Frontal cortex (tissue), 4 donors: ENCODE measurements around the gene PI4KA. TPM values are rescaled to one million over a fixed set of nuclear protein-coding genes. Genes with fewer than 3 reads are reported as not detected.
"Not testable (repeated sequence)": the region's sequence is repeated elsewhere in the genome, so short reads cannot be mapped to it uniquely, and the experiment has no call there.

Source experiments
- DNase-seq, 2 donors: peaks; one replicate each; pipeline ENCODE4 v3.0.0; 2012; ENCODE audit warnings: low spot score in 2 of 2
- FAIRE-seq: peaks from 2 replicates; lab custom pipeline; 2012; peaks lifted over from hg19 to GRCh38; lab: Jason Lieb, UNC
- total RNA-seq: library from RNA; depleted of rRNA; stranded (reverse); fragments of >200 nt; gene quantifications from one replicate; pipeline ENCODE4 v1.2.3, GENCODE V29; 2014
- donor health status: control.
- donor health status: control.
- donor health status: control.

Gene PI4KA
- total RNA-seq, 1 donor from 2014 or later: 67.7 TPM

DNA sequence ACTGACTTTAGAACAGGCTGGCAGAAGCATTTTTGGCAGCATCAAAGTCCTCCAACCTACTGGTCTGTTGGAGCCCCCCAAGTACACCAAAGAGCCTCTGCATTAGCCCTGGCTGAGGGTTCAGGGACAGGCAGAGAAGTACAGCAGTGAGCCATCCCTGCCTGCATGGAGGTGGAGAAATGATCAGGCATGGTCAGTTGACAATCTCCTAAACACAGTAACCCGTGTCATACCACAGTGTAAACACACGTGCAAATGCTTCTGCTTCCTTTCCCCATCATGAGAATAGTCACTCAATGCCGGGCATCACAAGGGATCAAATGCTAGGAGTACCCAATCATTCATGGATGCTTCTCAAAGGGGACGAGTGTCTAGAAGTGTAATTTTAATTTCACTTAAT, 76.5 kb downstream of the PI4KA start:
- DNase-seq (no peak), FAIRE-seq (no peak)

DNA sequence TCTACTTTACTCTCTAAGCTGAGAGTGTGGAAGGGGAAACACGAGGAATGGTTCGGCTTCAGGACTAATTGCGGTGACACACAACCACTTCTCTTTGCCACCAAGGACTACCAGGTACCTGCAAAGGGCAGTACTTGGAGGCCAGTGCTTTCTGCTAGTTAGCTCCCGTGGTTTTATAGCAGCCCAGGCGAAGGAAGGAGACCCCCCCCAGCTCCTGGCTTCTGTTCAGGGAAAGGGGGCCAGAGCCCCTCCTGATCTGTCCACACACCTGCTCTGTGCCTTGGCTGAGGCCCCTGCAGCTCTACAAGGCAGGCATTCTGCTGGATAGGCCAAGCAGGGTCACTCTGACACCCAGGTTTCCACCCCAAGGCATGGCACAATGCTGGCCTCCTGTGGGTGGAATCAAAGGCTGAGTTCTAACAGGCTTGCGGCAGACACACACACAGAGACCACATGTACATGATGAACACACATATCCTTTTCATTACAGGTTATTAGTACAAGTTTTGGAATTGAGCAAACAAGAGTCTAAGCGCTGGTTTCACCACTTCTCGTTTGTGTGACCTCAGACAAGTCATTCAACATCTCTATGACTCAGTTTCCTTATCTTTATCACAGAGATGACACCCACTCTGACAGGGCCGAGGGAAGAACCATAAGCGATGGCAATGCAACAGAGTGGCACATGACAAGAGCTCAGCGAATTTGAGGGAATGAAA, 77.2 kb downstream of the PI4KA start:
- DNase-seq (no peak), FAIRE-seq (no peak)

DNA sequence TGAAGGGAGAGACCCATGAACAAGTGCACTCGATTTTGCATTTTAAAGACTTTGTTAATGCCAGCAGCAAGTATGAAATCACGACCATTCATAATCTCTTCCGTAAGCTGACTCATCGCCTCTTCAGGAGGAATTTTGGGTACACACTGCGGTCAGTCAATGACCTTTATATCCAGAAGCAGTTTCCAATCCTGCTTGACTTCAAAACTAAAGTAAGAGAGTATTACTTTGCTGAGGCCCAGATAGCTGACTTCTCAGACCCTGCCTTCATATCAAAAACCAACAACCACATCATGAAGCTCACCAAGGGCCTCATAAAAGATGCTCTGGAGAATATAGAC, 78.8 kb downstream of the PI4KA start:
- DNase-seq: no peak
- no peak for FAIRE-seq

DNA sequence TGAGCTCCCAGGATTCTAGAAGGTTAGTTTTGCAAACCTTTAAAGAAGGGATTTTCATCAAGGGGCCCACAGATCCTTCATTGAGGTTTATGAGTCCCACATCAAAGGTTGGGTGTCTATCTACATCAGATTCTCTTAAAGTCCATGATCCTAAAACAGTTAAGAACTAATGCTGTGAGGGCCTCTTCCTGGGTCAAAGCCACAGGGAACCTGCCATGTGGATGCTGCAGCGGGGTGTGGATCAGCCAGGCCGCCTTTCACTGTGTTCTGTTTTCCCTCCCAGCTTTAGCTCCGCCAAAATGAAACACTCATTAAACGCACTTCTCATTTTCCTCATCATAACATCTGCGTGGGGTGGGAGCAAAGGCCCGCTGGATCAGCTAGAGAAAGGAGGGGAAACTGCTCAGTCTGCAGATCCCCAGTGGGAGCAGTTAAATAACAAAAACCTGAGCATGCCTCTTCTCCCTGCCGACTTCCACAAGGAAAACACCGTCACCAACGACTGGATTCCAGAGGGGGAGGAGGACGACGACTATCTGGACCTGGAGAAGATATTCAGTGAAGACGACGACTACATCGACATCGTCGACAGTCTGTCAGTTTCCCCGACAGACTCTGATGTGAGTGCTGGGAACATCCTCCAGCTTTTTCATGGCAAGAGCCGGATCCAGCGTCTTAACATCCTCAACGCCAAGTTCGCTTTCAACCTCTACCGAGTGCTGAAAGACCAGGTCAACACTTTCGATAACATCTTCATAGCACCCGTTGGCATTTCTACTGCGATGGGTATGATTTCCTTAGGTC, 79.4 kb downstream of the PI4KA start:
- DNase-seq (no peak), FAIRE-seq (no peak)

DNA sequence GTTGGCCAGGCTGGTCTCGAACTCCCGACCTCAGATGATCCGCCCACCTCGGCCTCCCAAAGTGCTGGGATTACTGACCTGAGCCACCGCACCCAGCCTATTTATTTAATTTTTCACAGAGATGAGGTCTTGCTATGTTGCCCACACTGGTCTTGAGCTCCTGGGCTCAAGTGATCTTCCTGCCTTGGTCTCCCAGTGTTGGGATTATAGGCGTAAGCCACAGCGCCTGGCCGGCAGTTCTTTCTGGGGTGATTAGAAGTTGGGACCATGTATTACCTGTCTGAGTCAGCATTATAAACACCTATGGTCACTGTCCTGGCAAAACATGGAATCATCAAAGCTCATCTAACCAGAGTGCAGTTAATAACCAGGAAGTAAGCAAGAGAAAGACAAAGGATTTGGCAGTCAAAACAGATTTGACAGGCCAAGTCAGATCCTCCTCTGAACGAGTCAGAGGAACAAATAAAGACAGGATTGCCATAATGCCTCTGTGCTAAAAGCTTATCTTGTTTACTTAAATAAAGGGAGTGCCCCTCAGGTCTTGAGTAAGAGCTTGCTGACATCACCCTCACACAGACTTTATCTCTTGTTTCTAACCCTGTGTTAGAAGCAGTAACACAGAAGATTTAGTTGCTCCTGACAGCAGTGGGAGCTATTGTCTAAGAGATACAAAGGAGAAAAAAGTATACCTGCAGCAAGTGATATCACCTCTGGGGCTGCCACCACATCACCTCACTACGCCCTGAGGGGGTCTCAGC, 81.0 kb downstream of the PI4KA start:
- FAIRE-seq (no peak), DNase-seq (no peak)

DNA sequence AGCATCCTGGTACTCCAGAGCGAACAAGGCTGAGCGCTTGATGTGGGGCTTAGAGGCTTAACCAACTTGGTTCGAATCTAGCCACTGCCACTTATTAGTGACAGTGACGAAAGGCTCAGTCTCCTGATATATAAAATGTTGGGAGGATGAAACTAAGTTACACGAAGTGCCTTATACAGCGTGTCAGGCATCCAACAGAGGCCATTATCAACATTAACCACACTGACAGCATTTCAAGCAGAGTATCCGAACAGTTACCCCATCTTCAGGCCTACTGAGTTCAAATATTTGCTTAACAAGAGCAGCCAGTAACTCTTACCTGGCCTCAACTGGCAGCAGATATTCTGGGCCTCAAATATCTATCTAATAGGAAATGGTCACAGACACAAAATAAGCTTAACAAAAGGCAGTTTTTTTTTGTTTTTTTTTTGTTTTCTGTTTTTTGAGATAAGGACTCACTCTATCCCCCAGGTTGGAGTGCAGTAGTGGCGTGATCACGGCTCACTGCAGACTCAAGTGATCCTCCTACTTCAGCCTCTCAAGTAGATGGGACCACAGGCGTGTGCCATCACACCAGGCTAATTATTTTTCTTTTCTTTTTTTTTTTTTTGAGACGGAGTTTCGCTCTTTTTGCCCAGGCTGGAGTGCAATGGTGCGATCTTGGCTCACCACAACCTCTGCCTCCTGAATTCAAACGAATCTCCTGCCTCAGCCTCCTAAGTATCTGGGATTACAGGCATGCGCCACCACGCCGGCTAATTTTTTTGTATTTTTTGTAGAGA, 81.8 kb downstream of the PI4KA start:
- no peak for DNase-seq
- FAIRE-seq: no peak

DNA sequence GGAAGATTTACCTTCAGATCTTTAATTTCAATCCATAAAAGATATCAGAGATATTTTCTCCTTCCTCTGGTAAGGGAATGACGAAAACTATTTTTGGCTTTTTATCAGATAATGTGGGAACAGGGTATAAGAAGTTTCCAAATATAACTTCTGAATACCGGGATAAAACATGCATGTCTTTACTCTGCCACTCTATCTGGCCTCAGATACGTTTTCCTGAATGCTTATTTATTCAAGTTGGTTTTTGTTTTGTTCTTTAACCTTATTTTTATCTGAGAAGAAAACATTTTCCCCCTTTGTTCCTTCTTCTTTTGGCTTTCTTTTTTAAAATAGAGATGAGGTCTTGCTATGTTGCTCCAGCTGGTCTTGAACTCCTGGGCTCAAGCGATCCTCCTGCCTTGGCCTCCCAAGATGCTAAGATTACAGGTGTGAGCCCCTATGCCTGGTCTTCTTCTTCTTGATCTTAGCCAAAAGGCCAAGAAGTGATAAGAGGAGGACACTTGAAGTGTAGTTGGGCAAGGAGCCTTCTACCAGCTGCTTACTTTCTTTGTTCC, 83.2 kb downstream of the PI4KA start:
- DNase-seq (no peak), FAIRE-seq (no peak)

DNA sequence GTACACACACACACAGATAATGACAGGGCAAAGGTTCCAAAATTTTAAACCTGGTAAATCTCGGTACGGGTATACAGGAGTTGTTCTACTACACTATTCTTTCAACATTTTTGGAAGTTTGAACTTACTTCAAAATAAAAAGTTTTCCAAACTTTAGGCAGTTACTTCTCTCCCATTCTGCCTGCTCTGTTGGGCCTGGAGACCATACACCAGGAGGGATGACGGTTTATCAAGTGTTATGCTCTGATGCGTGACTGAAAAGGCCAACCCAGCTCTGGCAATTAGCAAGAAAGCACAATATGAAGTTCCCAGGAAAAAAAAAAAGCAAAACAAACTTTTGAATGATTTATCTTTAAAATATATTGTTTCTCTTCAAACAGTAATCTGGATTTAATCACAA, 83.7 kb downstream of the PI4KA start:
- DNase-seq (no peak), FAIRE-seq (no peak)

DNA sequence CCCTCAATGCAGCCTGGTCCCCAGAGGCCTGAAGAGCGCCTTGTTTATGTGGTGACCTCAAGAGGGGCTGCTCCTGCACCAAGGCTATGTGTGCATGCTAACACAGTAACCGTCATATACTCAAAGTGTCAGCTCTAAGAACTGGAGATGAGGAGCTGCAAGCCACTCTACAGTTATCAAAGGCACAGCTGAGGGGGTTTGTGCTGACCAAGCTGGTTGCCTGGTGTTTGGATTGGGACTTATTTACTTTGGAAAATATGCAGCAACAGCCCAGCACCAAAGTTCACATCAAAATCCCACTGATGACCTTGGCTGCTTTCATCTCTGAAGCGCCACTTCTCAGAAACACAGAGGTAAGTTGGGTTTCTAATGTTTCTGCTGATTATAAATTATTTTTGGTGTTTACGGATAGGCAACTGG, 84.8 kb downstream of the PI4KA start, which contains the start of gene SERPIND1:
Gene SERPIND1 (plus strand): TSS at position 321 of the 420 bp plus-strand sequence. CDS start 5,200 bp downstream, outside the sequence.
- DNase-seq (no peak), FAIRE-seq (no peak)

DNA sequence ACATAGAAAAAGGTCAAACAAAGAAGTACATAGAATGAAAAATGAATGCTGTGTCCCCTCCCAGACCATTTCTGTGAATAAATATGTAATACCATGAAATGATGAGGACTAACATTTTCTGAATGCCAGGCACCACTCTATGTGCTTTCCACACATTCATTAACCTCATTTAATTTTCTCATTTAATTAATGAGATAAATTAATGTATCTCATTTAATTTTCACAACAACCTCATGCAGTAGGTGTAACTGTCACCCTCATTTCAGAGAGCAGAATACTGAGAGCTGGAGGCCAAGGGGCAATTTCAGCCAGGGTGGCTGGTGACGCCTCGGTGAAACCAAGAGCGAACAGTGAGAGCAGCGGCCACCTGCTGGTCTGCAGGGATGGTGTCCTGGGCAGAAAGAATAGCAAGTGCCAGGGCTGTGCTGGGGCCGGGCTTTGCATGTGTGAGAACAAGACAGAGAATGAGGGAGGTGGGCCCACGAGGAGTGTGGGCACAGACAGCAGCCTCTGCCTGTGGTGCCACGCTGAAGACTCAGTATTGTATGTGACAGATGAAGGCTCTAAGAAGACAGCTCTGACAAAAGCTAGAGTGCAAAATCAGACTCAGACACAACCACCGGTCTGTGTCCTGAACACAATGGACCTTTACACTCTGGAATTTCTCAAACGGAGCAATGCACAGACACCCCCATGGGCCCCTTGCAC, 86.5 kb downstream of the PI4KA start:
- FAIRE-seq (no peak), DNase-seq (no peak)

DNA sequence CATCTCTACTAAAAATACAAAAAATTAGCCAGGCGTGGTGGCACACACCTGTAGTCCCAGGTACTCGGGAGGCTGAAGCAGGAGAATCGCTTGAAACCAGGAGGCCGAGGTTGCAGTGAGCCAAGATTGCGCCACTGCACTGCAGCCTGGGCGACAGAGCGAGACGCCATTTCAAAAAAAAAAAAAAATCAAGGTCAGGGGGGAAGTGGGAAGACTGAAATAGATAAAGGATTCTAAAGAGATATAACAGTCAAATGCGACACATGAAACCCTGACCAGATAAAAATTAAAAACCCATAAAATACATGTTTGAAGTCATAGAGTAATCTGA, 89.2 kb downstream of the PI4KA start:
- not testable (repeated sequence) for FAIRE-seq, DNase-seq

DNA sequence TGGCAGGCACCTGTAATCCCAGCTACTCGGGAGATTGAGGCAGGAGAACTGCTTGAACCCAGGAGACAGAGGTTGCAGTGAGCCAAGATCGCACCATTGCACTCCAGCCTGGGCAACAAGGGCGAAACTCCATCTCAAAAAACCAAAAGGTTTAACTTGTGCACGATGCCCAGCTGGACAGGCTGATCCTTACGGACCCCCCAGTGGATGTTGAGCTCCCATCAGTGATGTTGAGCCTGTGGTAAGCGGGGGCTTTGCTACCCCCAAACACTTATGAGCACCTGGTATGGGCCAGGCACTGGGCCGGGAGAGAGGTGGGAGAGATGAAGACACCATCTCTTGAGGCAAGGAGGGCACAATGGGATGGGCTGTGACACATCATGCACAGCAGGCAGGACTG, 92.1 kb downstream of the PI4KA start:
- FAIRE-seq: no peak
- DNase-seq: no peak

DNA sequence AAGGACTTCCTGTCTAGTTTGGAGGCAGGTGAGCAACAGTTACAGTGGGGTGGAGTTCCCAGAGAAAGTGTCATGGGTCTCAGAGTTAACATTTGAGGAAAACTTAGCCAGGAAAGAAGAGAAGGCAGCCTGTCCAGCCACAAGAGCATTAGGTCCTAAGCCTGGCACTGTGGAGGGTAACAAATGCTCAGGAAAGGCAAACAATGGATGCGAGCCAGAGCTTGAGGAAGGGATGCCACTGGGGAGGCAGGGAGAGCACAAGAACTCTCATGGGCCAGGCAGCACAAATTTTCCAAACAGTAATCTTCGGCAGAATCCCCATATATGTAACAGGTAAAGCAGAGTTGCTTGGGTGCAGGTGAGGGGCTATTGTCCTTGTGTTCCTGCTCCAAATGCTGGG, 92.7 kb downstream of the PI4KA start:
- FAIRE-seq (no peak), DNase-seq (no peak)

DNA sequence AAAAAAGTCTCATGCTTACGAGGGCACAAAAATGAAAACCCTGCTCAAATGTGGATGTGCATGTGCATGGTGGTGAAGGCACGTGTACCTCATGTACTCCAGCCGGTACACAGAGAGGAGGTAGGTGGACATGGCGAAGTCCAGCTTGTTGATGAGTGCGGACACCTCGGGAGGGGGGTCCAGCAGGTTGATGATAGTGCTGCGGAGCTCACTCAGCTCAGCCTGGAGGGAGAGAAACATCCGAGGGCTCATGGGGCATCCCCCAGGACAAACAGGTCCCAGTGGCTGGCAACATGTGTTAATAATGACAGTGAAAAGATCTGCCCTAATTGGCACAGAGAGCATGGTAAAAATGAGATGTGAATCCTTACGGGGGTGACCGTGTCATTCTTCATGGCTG, 93.9 kb downstream of the PI4KA start:
- no peak for FAIRE-seq
- DNase-seq: no peak

DNA sequence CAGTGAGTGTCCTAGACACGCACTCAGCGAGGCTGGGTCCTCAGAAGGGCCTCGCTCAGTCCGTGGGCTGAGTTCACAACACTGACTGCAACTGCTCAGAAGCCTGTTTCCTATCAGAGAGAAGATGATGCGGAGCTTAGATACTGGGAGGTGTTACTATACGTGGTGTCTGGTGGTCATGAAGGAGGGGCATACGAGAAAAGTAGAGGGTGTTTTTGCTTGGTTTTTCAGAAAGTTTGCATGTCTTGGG, 94.2 kb downstream of the PI4KA start:
- DNase-seq (no peak), FAIRE-seq (no peak)

DNA sequence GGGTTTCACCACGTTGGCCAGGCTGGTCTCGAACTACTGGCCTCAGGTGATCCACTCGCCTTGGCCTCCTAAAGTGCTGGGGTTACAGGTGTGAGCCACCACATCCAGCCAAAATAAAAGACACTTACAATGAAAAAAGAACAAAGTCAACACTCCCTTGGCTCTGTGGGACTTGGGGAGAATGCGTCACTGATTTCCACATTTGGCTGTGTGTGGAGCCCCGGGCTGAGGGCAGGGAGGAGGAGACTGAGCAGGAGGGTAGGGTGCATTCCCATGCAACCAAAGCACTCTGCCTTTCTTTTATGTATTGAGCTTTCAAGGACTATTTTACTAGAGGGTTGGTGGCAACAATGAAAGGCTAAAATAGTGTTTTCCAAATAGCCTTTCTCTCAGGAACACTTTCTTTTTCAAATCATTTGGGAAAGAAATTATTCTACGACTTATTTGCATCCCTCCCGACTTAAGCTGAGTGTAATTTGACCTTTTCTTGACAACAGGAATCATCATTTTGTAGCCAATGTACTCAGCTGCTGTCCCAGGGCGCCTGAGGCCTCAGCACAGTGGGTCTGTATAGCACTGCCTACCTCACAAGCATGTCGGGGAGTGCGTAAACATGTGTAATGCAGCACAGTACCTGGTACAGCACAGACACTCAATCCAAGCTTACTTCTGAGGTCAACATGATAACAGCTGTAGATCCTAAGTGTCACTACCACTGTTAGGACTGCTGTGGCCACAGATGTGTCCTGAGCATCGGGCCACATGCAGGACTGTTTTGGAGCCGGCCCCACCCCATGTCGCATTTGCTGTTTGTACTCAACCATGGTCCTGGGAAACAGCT, 94.8 kb downstream of the PI4KA start:
- no peak for FAIRE-seq
- no peak for DNase-seq

DNA sequence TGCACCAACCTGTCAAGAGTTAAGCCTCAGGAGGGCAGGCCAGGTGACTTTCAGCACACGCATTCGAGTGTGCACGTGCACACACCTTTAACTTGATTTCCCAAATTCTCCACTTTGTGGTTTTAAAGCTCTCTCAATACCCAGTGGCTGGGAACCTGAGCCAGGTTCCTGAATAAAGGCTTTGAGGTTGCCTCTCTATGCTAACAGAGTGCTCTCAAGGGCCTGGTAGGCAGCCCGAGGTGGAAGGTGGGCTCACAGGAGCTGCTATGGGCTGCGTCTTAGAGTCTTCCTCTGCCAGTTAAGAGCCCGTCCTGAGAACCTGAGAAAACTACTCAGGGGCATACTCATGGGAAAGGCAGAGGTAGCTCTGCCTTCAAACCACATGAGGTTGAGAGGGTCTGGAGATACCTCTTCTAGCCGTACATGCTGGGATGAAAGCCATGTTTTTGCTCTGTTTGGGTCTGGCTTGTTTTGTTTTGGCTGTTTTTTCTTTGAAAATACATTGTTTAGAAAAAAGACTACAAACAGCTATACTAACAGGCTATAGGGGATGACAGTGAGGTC, 96.3 kb downstream of the PI4KA start:
- no peak for FAIRE-seq
- DNase-seq: no peak

DNA sequence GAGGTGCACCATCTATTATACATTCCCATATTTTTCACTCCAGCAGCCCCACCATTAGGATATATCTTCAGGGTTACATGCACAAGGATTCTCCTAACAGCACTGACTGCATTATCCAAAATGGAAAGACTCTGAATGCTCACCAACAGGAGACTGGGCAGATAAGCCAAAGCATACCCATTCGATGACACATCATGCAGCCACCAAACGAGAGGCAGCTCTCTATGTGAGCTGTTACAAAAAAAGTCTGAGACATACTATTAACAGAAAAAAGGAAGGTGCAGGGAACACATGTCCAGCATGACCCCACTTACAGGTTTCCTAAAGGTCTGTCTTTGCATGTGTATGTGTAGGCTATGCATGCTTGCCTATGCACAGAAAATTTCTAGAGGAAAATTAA, 97.1 kb downstream of the PI4KA start:
- FAIRE-seq: no peak
- DNase-seq: no peak
